Stimulated activated CD4-positive, alpha-beta T cell treated with anti-CD3 and anti-CD28 coated beads, Interleukin-12 subunit alpha, Interleukin-12 subunit beta, amount 100 ng/mL, for 48 hours (primary cell): ENCODE results near the gene RYR2.

Source experiments
- DNase-seq, 3 donors: peaks; one replicate each; pipeline ENCODE4 v3.0.0-alpha.2; 2020; ENCODE audit warnings: low read depth in 2 of 3, low spot score in 1 of 3

The RYR2 gene

GRCh38 chr1:237041795-237042525, at the start of gene RYR2:
Gene RYR2, plus strand, starts transcription at chr1:237042184. Its CDS starts 338 bp downstream, at chr1:237042522.
- DNase-seq = no peak

GRCh38 chr1:236992449-236992848, 49.5 kb upstream of the RYR2 start:
- DNase-seq = no peak

GRCh38 chr1:236994450-236994849, 47.5 kb upstream of the RYR2 start:
- no peak for DNase-seq

- no peak for DNase-seq
Observed at GRCh38 chr1:236997361-236997760, 44.6 kb upstream of the RYR2 start.

GRCh38 chr1:236997882-236998281, 44.1 kb upstream of the RYR2 start:
- no peak for DNase-seq

GRCh38 chr1:236998546-236998945, 43.4 kb upstream of the RYR2 start:
- DNase-seq = no peak

DNA sequence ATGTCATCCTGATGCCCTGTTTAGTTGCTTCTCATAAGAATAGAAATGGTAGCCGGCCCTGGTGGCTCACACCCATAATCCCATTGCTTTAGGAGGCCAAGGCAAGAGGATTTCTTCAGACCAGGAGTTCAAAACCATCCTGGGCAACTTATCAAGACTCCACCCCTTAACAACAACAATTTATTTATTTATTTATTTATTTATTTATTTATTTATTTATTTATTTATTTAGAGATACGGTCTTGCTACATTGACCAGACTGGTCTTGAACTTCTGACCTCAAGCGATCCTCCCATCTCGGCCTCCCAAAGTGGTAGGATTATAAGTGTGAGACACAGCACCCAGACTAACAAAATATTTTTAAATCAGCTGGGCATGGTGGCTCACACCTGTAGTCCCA, 41.8 kb upstream of the RYR2 start:
- DNase-seq = no peak

DNA sequence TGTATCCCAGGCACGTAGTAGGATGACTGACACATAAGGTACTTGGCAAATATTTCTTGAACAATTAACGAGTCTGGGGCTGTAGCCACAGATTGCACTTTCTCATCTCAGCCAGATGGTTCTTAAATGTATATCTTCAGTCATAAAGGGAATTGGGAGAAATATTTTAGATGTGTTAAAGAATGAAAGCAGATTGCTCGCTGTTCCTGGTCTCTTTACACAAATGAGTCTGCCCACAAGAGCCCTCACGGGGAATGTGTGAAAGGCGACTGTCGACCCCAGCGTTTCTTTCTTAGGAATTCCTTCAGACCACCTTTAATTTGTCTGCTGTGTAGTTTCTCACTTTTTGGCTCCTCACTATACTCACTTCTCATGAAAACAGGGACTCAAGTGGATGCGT, 38.5 kb upstream of the RYR2 start:
- DNase-seq = no peak

GRCh38 chr1:237004116-237004515, 37.9 kb upstream of the RYR2 start, which contains the start of gene MT1HL1:
Gene MT1HL1, minus strand, starts transcription at chr1:237004441. Its CDS starts 69 bp downstream, at chr1:237004372.
- DNase-seq = no peak

GRCh38 chr1:237005674-237006073, 36.3 kb upstream of the RYR2 start:
- no peak for DNase-seq

DNA sequence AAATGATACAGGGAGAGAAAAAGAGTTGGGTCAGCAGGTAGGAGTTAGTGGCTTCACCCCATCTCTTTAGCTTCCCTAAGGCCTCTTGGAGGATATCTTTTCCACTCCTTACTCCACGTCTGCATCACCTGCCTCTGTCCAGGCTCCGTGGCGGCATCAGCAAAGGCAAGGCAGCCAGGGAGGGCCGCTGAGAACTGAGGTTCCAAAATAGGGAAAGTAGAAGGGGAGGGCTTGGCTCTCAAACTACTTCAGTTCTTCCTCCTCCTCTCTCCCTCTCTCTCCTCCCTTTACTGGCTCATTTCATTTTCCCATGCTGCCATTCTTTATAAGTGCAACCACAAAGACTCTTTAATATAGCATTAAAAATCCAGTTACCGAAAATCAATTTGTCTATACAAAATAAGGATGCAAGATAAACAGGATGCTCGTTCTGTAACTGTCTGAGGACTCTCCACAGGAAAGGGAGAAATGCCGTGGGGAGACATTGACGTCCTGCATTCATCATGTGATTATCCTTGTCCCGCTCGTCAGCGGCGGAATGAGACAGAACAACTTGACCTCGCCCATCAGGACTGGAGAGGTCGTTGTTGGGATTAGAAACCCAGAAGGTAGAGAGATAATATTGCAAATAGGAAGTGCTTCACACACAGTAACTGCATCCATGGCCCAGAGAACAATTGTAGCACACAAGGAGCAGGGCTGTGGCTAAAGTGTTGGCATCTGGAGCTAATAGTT, 34.7 kb upstream of the RYR2 start:
- DNase-seq = no peak

- DNase-seq = no peak
Observed at GRCh38 chr1:237009611-237010010, 32.4 kb upstream of the RYR2 start.

- no peak for DNase-seq
Observed at GRCh38 chr1:237011432-237011831, 30.6 kb upstream of the RYR2 start.

- DNase-seq = no peak
Observed at GRCh38 chr1:237012361-237012760, 29.6 kb upstream of the RYR2 start.

DNA sequence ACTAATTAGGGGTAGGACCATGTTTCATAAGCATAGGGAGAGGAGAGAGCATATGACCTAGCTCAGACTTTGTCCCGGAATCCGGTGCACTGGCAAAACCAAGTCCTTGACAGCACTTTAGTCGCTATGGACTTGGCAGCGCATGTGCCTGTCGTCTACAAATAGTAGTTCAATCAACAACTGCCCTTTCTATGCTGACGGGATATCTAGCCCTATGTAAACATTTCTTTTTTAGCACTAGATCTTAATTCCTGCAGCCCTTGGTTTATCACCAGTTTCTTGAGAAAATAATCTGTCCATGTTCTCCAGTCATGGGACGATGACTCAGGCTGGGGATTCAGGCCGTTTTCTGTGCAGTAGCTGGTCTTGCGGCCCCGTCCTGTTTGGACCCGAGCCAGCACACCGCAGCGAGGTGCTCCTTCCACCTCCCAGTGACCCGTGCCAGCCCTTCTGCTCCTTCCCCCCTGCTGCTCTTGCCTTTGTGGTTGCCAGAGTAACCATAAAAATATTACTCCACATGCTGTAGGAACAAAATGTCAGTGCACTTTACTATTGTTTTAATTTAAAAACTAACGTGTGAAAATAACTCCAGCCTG, 29.1 kb upstream of the RYR2 start:
- no peak for DNase-seq

GRCh38 chr1:237013608-237014007, 28.4 kb upstream of the RYR2 start:
- no peak for DNase-seq

- DNase-seq = no peak
Observed at GRCh38 chr1:237016626-237017025, 25.4 kb upstream of the RYR2 start.

GRCh38 chr1:237018896-237019295, 23.1 kb upstream of the RYR2 start:
- DNase-seq = no peak

DNA sequence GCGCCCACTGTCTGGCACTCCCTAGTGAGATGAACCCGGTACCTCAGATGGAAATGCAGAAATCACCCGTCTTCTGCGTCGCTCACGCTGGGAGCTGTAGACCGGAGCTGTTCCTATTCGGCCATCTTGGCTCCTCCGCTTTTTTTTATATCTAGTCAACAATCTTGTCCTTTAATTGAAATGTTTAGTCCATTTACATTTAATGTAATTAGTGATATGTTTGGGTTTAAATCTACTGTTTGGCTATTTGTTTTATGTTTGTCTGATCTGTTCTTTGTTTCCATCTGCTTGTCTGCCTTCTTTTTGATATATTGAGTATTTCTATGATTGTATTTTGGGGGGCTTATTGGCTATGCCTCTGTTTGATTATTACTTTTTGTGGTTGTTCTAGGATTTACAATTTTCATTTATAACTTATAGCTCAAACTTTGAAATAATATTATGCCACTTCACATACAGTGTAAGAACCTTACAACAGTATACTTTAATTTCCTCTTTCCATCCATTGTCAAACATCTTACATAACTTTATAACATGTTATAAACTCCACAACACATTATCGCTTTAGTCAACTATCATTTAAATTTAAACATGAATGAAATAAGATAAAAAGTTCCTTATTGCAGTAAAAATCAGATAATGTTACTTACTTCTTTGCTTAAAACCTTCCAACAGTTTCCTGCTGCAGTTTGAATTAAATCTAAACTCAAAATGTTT, 16.5 kb upstream of the RYR2 start:
- DNase-seq = no peak

- DNase-seq = no peak
Observed at GRCh38 chr1:237029240-237029639, 12.7 kb upstream of the RYR2 start.

DNA sequence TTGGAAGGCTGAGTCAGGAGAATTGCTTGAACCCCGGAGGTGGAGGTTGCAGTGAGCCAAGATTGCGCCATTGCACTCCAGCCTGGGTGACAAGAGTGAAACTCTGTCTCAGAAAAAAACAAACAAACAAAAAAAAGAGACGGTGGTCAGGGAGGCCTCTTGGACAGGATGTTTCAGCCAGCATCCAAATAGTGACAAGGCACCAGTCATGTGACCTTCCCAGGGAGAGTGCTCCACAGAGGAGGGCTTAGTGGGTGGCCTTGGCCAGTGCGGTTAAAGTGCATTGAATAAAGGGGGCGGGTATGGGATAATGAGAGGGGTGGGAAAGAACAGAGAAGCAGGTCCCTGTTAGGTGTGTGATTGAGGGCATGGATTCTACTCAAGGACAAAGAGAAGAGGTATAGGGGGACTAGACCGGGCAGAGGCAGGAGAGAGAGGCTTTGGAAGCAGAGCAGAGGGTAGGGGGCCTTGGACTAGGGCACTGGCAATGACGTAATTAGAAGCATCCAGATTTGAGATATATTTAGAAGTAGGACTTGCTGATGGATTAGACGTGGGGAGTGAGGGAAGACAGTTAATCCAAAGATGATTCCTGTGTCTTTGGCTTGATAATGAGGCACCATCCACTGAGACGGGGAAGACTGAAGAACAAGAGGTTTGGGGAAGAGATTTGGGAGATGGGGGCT, 12.0 kb upstream of the RYR2 start:
- no peak for DNase-seq
